ENCODE data around the gene KCNJ15. TPM values are rescaled to one million over a fixed set of nuclear protein-coding genes. Genes with fewer than 3 reads are reported as not detected.

KCNJ15 gene
- total and polyA plus RNA-seq, 2 of the 8 experiments (the other 6 are each of a cell fraction or from before 2014, with no cell fraction given): under 0.01 TPM; not detected in 1

DNA sequence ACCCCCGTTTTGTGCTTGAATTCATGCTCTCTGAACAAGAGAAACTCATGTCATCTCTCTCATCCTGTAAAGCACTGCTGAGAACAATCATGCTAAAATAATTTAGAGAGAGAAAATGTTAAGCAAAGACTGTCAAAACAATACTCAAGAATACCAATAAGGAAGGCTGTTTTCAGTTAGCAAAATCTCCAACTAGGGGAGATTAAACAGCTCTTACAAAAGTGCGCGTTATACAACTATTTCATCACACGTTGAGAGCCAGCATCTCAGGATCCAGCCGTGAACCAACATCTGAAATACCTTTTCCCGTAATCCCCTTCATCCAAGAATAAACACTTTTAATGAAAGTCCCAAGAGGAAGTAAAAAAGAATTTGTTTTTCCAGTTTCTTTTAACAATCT lies 44.1 kb upstream of the KCNJ15 start (continued):
- no peak for TF ChIP-seq CHD7 (IDR thresholded peaks at IDR 0.05; ENCODE audit: insufficient replicate concordance, low read length)
- TF ChIP-seq SP4 (IDR thresholded peaks at IDR 0.05; ENCODE audit: low read length): no peak
- TF ChIP-seq CHD2 (IDR thresholded peaks at IDR 0.05; ENCODE audit: low read length): no peak
- no peak for TF ChIP-seq BRCA1 (IDR thresholded peaks at IDR 0.05; ENCODE audit: low read depth, low read length)
- TF ChIP-seq CEBPB (IDR thresholded peaks at IDR 0.05; ENCODE audit: low read depth, low read length): no peak
- TF ChIP-seq POU5F1 (IDR thresholded peaks at IDR 0.05; ENCODE audit: low read depth, low read length): no peak
- TF ChIP-seq SRF (IDR thresholded peaks at IDR 0.05; ENCODE audit: low read depth, low read length): no peak
- TF ChIP-seq SP2 (IDR thresholded peaks at IDR 0.05; ENCODE audit: low read length): no peak
- no peak for TF ChIP-seq MAFK (IDR thresholded peaks at IDR 0.05; ENCODE audit: low read depth, low read length)
- TF ChIP-seq GTF2F1 (IDR thresholded peaks at IDR 0.05; ENCODE audit: borderline replicate concordance, low read depth, low read length): no peak
- TF ChIP-seq KDM5A (IDR thresholded peaks at IDR 0.05; ENCODE audit: low read length): no peak
- TF ChIP-seq SIRT6 (IDR thresholded peaks at IDR 0.05; ENCODE audit: low read length): no peak
- TF ChIP-seq HDAC2 (IDR thresholded peaks at IDR 0.05; ENCODE audit: borderline replicate concordance in 1 of 2, low read depth in 2 of 2, low read length in 2 of 2): no peak
- TF ChIP-seq RXRA (IDR thresholded peaks at IDR 0.05; ENCODE audit: insufficient read depth, low read depth, low read length): no peak

Measured in H1 (cell line).